Astrocyte (in vitro differentiated cells and primary cell): ENCODE measurements around the gene CDH23. TPM values are rescaled to one million over a fixed set of nuclear protein-coding genes. Genes with fewer than 3 reads are reported as not detected.

Source experiments
- DNase-seq: peaks from one replicate; pipeline ENCODE4 v3.0.0-alpha.2; 2010; ENCODE audit warnings: low read depth
- FAIRE-seq: peaks from 2 replicates; lab custom pipeline; 2011; peaks lifted over from hg19 to GRCh38; lab: Jason Lieb, UNC
- H2AFZ ChIP-seq: 2 replicates; pipeline ENCODE4 v1.6.0; 2012; ENCODE audit warnings: low read depth, low read length, inconsistent platforms
- H3K27ac ChIP-seq: 2 replicates; pipeline ENCODE4 v1.5.1; 2011; ENCODE audit warnings: low read depth, low read length, inconsistent platforms
- H3K27me3 ChIP-seq: 2 replicates; pipeline ENCODE4 v1.6.0; 2011; ENCODE audit warnings: low read length, inconsistent platforms; ENCODE audit not compliant: insufficient read depth
- H3K36me3 ChIP-seq: 2 replicates; pipeline ENCODE4 v1.5.1; 2011; ENCODE audit warnings: low read length, inconsistent platforms; ENCODE audit not compliant: insufficient read depth
- H3K4me1 ChIP-seq: 2 replicates; pipeline ENCODE4 v1.5.1; 2011; ENCODE audit warnings: low read length, inconsistent platforms; ENCODE audit not compliant: insufficient read depth
- H3K4me2 ChIP-seq: 2 replicates; pipeline ENCODE4 v1.6.0; 2012; ENCODE audit warnings: low read length, inconsistent platforms
- H3K4me3 ChIP-seq: 2 replicates; pipeline ENCODE4 v1.5.1; 2011; ENCODE audit warnings: low read depth, mild to moderate bottlenecking, low read length, inconsistent platforms; ENCODE audit not compliant: insufficient read depth
- H3K79me2 ChIP-seq: 2 replicates; pipeline ENCODE4 v1.6.0; 2012; ENCODE audit warnings: mild to moderate bottlenecking, low read length, inconsistent platforms; ENCODE audit not compliant: insufficient read depth
- H3K9ac ChIP-seq: 2 replicates; pipeline ENCODE4 v1.6.0; 2012; ENCODE audit warnings: mild to moderate bottlenecking, low read length, inconsistent platforms
- H3K9me3 ChIP-seq: 2 replicates; pipeline ENCODE4 v1.5.1; 2012; ENCODE audit warnings: low read depth, mild to moderate bottlenecking, low read length, inconsistent platforms; ENCODE audit not compliant: insufficient read depth
- H4K20me1 ChIP-seq: 2 replicates; pipeline ENCODE4 v1.6.0; 2012; ENCODE audit warnings: low read length, inconsistent platforms; ENCODE audit not compliant: insufficient read depth
- H3K27ac Mint-ChIP-seq: one replicate; pipeline ENCODE4 v1.8.0; 2021; ENCODE audit warnings: mild to moderate bottlenecking, mixed read lengths; ENCODE audit not compliant: unreplicated experiment
- H3K27me3 Mint-ChIP-seq: one replicate; pipeline ENCODE4 v1.8.0; 2021; ENCODE audit warnings: low read depth, mixed read lengths; ENCODE audit not compliant: unreplicated experiment
- H3K36me3 Mint-ChIP-seq: one replicate; pipeline ENCODE4 v1.8.0; 2021; ENCODE audit warnings: low read depth, mixed read lengths; ENCODE audit not compliant: unreplicated experiment
- H3K4me1 Mint-ChIP-seq: one replicate; pipeline ENCODE4 v1.8.0; 2021; ENCODE audit warnings: low read depth, mixed read lengths; ENCODE audit not compliant: unreplicated experiment
- H3K4me3 Mint-ChIP-seq: one replicate; pipeline ENCODE4 v1.8.0; 2021; ENCODE audit warnings: mild to moderate bottlenecking, moderate library complexity, mixed read lengths; ENCODE audit not compliant: unreplicated experiment
- H3K9me3 Mint-ChIP-seq: one replicate; pipeline ENCODE4 v1.8.0; 2021; ENCODE audit warnings: mild to moderate bottlenecking, mixed read lengths; ENCODE audit not compliant: unreplicated experiment
- CTCF ChIP-seq: IDR thresholded peaks from 2 replicates; pipeline ENCODE4 v1.5.1; 2011; ENCODE audit warnings: low read depth, mild to moderate bottlenecking, inconsistent platforms, low read length, moderate library complexity; ENCODE audit not compliant: insufficient read depth
- EZH2 ChIP-seq: IDR thresholded peaks from 2 replicates; pipeline ENCODE4 v1.6.1; 2012; ENCODE audit warnings: mild to moderate bottlenecking, low read length, inconsistent platforms; ENCODE audit not compliant: insufficient read depth
- total RNA-seq: library from RNA; stranded (reverse); gene quantifications from 2 replicates; pipeline ENCODE4 v1.2.1, GENCODE V29; 2021

Gene CDH23
- total RNA-seq, 1 donor from 2014 or later = not detected

DNA sequence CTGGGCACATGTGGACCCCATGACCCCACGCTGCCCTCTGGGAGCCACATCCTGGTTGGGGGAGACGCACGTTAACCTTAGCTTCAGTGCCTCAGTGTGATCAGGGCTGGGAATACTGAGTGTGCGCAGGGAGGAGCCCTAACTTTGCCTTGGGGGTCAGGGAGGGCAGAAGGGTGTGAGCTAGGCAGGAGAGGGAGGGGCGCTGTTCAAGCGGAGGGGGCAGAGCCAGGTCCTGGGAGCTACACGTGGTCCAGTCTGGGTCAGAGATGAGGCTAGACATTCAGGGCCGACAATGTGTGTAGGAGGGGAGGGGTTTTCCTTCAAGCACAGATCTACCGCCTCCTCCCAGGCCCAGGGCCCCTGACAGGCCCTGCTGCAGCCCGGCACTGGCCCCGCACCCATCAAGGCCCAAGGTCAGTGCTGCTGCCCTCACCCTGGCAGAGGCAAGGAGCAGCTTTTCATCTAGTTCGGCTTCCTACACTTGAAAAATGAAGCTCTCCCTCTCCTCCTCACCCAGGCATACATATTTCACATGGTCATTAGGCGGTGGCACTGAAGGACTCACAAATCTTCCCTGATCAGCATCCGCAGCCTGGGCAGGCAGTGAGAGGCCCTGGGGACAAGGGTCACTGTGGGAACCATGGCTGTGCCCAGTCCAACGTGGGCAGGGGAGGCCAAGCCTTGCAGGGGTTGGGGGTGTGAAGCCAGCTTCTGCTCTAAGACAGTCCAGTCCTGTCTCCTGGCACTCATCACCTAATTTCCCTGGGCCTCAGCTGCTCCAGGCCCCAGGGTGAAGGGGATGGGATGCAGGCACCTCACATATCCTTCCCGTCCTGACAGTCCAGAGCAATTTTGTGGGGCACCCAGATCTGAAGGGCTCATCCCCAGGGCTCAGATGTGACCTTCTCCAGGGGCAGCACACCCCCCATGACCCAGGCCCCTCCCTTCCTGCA is 275.6 kb downstream of the CDH23 start:
- Mint-ChIP-seq H3K36me3 (no peaks in the 10 kb centered on the region), H3K4me3 (no peak overlapping the region), H3K9me3 (peaks cover 4% of the 10 kb centered on the region), H3K4me1 (no peaks in the 10 kb centered on the region), H3K27me3 (peaks cover 57% of the 10 kb centered on the region), H3K27ac (no peak overlapping the region)
- FAIRE-seq (no peak), DNase-seq (no peak)
- Histone ChIP-seq H4K20me1 (no peaks in the 10 kb centered on the region), H2AFZ (no peak overlapping the region), H3K4me3 (no peak overlapping the region), H3K9me3 (no peaks in the 10 kb centered on the region), H3K4me2 (no peak overlapping the region), H3K27me3 (peaks cover 6% of the 10 kb centered on the region), H3K9ac (no peak overlapping the region), H3K4me1 (no peaks in the 10 kb centered on the region), H3K36me3 (no peaks in the 10 kb centered on the region), H3K27ac (no peak overlapping the region), H3K79me2 (no peaks in the 10 kb centered on the region)
- no peak for TF ChIP-seq EZH2
- TF ChIP-seq CTCF = no peak

- H3K36me3 Mint-ChIP-seq = no peaks in the 10 kb centered on the region
- H3K27me3 ChIP-seq = peaks cover 6% of the 10 kb centered on the region
These were observed 278.7 kb downstream of the CDH23 start for GRCh38 chr10:71675295-71675970.

More at GRCh38 chr10:71675295-71675970, 278.7 kb downstream of the CDH23 start:
- Histone ChIP-seq H3K27ac (no peak overlapping the region), H2AFZ (no peak overlapping the region), H3K4me1 (no peaks in the 10 kb centered on the region), H3K36me3 (no peaks in the 10 kb centered on the region), H3K9me3 (no peaks in the 10 kb centered on the region), H3K79me2 (no peaks in the 10 kb centered on the region), H3K4me2 (no peak overlapping the region), H3K9ac (no peak overlapping the region), H3K4me3 (no peak overlapping the region), H4K20me1 (no peaks in the 10 kb centered on the region)
- DNase-seq (no peak), FAIRE-seq (no peak)
- peaks cover 2% of the 10 kb centered on the region for H3K9me3 Mint-ChIP-seq
- H3K27ac Mint-ChIP-seq = no peak overlapping the region
- H3K4me1 Mint-ChIP-seq = no peaks in the 10 kb centered on the region
- TF ChIP-seq CTCF (no peak), EZH2 (no peak)
- H3K27me3 Mint-ChIP-seq = peaks cover 61% of the 10 kb centered on the region
- no peak overlapping the region for H3K4me3 Mint-ChIP-seq
